Activated naive CD4-positive, alpha-beta T cell treated with anti-CD3 and anti-CD28 coated beads, Interleukin-2, amount 10 ng/mL, durations not matched to agents 7 days and 5 days (primary cell): ENCODE data around the gene CARD19.

ENCODE experiments used
- CTCF ChIA-PET: fragments of 350-600 bp; sonication (Branson Sonifier 250); formaldehyde crosslinking; loops from one replicate; lab custom pipeline; 2021; ENCODE audit warnings: antibody characterized with exemption; lab: Charles Lee
- DNase-seq: peaks from one replicate; pipeline ENCODE4 v3.0.0-alpha.2; 2020
- H3K27ac Mint-ChIP-seq: one replicate; pipeline ENCODE4 v1.8.0; 2021; ENCODE audit warnings: mild to moderate bottlenecking, moderate library complexity, mixed read lengths
- H3K27me3 Mint-ChIP-seq: one replicate; pipeline ENCODE4 v1.8.0; 2021; ENCODE audit warnings: mild to moderate bottlenecking, mixed read lengths
- H3K36me3 Mint-ChIP-seq: one replicate; pipeline ENCODE4 v1.8.0; 2021; ENCODE audit warnings: mixed read lengths
- H3K4me1 Mint-ChIP-seq: one replicate; pipeline ENCODE4 v1.8.0; 2021; ENCODE audit warnings: mixed read lengths
- H3K4me3 Mint-ChIP-seq: one replicate; pipeline ENCODE4 v1.8.0; 2021; ENCODE audit warnings: mild to moderate bottlenecking, moderate library complexity, mixed read lengths
- H3K9me3 Mint-ChIP-seq: one replicate; pipeline ENCODE4 v1.8.0; 2021; ENCODE audit warnings: mixed read lengths

Gene CARD19

DNA sequence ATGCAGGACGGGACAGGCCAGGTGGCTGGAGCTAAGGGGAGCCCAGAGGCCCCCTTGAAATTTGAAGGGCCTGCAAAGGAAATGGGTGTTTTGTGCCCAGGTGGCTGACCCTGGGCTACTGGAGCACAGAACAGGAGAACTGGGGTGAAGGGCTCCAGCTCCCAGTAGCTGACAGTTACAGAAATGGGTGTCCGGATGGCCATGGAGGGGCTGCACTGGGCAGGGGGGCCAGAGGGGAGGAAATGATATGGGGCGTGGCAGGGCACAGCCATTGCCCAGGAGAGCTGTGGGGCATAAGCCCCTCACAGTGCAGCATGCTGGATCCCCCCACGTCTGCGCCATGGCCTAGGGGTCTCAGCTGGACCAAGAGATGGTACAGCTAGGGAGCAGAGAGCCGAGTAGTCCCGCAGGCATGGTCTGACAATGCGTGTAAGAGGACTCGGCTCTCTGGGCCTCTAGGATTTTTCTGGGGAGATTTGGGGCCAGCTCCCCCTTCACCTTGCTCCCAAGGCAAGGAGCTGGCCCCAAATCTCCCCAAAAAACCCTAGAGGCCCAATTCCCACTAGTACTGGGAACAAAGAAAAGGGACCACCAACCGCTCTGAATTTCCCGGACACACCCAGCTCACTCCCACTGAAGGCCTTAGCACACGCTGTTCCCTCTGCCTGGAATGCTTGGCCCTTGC, 7.9 kb upstream of the CARD19 start:
- H3K4me1 Mint-ChIP-seq = peaks cover 54% of the 10 kb centered on the region

DNA sequence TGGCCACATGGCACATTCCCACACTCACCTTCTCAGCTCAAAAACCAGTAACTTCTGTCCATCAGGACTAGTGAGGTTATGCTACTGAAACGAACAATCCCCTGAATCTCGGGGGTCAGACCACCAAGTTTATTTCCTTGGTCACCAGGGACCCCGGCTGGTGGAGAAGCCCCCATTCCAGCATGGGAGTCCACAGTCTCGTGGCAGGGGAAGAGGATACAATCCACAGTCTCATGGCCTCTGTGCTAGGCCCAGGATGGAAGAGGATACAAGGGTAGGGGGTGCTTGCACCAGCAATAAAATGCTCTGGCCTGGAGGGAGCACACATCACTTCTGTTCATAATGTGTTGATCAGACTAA, 7.4 kb upstream of the CARD19 start:
- no peaks in the 10 kb centered on the region for H3K27me3 Mint-ChIP-seq
- H3K4me3 Mint-ChIP-seq = no peak overlapping the region
- DNase-seq = no peak
- peaks cover 70% of the 10 kb centered on the region for H3K36me3 Mint-ChIP-seq
- peaks cover 56% of the 10 kb centered on the region for H3K4me1 Mint-ChIP-seq
- CTCF ChIA-PET = interaction anchor here (1.0 kb wide), 1 partner anchor 85 kb away, joined by 3 read pairs; no protein-coding TSS in a partner anchor
- no peak overlapping the region for H3K27ac Mint-ChIP-seq
- peaks cover 17% of the 10 kb centered on the region for H3K9me3 Mint-ChIP-seq

More for the DNA sequence above, 7.9 kb upstream of the CARD19 start:
- Mint-ChIP-seq H3K27me3 (no peaks in the 10 kb centered on the region), H3K36me3 (peaks cover 70% of the 10 kb centered on the region), H3K9me3 (peaks cover 17% of the 10 kb centered on the region), H3K27ac (no peak overlapping the region), H3K4me3 (no peak overlapping the region)
- DNase-seq = peak; percentile 16
- CTCF ChIA-PET = interaction anchor here (0.8 to 1.0 kb wide), 2 partner anchors 21 to 85 kb away, joined by 3 read pairs; no protein-coding TSS in a partner anchor

DNA sequence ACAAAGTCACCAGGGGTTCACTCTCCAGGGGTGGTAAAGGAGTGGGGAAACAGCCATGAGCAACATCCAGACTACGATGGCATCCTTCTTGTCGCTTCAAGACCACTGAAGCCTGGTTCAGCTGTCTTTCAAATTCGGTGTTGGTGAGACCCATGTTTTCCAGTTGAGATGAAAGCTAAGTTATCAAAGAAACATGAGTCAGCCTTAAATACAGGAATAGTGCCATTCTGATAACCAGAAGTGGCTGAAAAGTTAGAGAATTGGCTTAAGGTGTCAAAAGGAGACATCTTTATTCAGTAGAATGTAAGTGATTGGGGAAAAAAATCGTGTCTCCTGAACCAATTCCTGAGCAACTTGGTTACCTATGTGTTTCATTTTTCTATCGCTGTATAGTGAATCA, 7.0 kb upstream of the CARD19 start:
- Mint-ChIP-seq H3K27me3 (no peaks in the 10 kb centered on the region), H3K27ac (peak overlapping the region; percentile 35), H3K4me3 (no peak overlapping the region), H3K9me3 (peaks cover 17% of the 10 kb centered on the region), H3K36me3 (peaks cover 68% of the 10 kb centered on the region), H3K4me1 (peaks cover 56% of the 10 kb centered on the region)
- DNase-seq = peak; percentile 16
- CTCF ChIA-PET = no interaction called here

DNA sequence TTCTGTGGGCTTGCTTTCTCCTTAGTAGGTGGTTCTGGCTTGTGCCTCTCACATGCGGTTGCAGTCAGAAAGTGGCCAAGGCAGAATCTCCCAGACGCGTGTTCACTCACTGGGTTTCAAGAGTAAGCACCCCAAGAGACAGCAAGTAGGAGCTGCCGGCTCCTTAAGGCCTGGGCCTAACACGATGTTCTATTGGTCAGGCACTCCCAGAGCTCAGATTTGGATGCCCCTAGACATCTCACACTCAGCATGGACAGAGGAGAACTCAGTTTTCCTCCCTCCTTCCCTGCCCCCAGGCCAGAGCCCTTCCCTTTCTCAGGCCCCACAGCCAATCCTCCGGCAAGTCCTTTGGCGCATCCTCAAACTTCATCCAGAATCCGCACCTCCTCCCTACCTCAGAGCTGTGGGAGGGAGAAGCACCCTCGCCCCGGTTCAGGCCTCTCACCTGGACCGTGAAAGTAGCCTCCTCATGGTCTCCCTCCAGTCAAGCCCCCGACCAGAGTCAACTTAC, 6.5 kb upstream of the CARD19 start:
- Mint-ChIP-seq H3K4me3 (no peak overlapping the region), H3K9me3 (peaks cover 17% of the 10 kb centered on the region), H3K27me3 (no peaks in the 10 kb centered on the region), H3K27ac (peak overlapping the region; percentile 75), H3K4me1 (peaks cover 59% of the 10 kb centered on the region), H3K36me3 (peaks cover 66% of the 10 kb centered on the region)
- peak; percentile 18 for DNase-seq
- CTCF ChIA-PET = no interaction called here

DNA sequence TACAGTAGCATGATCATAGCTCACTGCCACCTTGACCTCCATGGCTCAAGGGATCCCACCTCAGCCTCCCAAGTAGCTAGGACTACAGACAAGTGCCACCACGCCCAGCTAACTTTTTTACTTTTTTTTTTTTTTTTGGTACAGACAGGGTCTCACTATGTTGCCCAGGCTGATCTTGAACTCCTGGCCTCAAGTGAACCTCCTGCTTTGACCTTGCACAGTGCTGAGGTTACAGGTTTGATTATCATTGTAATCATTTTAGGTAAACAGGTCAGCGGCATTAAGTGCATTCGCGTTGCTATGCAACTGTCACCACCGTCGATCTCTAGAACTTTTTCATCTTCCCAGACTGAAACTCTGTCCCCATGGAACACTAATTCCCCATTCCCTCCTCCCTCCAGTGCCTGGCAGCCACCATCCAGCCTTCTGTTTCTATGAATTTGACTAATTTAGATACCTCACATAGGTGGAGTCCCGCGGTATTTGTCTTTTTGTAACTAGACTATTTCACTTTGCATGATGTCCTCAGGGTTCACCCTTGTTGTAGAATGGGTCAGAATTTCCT, 5.8 kb upstream of the CARD19 start:
- H3K4me1 Mint-ChIP-seq = peaks cover 65% of the 10 kb centered on the region
- H3K36me3 Mint-ChIP-seq = peaks cover 63% of the 10 kb centered on the region
- no peaks in the 10 kb centered on the region for H3K27me3 Mint-ChIP-seq
- peak overlapping the region; percentile 37 for H3K27ac Mint-ChIP-seq
- H3K9me3 Mint-ChIP-seq = peaks cover 17% of the 10 kb centered on the region
- no peak overlapping the region for H3K4me3 Mint-ChIP-seq
- CTCF ChIA-PET = no interaction called here
- DNase-seq = peak; percentile 18

DNA sequence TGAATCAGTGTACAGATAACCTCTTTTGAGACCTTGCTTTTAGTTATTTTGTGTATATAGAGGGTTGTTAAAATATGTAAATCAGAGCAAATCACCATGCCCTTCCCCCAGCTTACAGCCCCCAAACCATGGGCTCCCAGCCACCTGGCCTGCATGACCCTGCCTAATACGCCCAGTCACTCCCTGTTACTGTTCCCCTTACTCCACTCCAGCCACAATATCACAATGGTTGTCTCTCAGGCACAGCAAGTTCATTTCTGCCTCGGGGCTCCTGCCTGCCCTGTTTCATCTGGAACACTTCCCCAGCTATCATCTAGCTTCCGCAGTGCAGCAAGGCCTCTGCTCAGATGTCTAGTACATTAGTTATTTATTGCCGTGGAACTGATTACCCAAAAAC, 5.0 kb upstream of the CARD19 start:
- CTCF ChIA-PET = interaction anchor here (1.0 kb wide), 1 partner anchor 18 kb away, joined by 3 read pairs; no protein-coding TSS in a partner anchor
- Mint-ChIP-seq H3K4me3 (no peak overlapping the region), H3K9me3 (peaks cover 17% of the 10 kb centered on the region), H3K27ac (peak overlapping the region; percentile 98), H3K27me3 (no peaks in the 10 kb centered on the region), H3K4me1 (peaks cover 62% of the 10 kb centered on the region), H3K36me3 (peaks cover 56% of the 10 kb centered on the region)
- DNase-seq = no peak

DNA sequence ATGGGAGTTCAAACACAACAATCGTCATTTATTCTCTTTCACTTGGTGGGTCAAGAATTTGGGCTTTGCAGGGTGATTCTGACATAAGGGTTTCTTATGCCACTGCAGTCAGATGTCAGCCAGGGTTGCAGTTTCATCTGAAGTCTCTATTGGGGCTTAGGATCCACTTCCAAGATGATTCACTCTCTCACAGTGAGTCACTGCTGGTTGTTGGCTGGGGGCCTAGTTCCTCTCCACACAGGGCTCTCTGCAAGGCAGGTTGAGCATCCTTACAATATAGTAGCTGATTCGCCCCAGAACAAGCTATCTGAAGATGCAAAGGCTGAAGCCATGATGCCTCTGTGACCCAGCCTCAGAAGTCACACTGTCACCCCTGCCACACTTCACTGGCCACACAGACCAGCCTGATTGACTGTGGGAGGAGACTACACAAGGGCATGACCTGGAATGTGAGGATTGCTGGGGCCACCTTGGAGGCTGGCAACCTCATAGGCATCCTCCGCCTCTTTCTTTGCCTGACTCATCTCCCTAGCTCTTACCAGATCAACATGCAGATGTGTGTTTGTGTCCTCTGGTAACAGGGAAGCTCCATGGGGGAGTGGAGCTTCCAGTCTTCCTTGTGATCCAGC, 4.5 kb upstream of the CARD19 start:
- CTCF ChIA-PET = interaction anchor here (1.0 kb wide), 1 partner anchor 18 kb away, joined by 3 read pairs; no protein-coding TSS in a partner anchor
- peaks cover 54% of the 10 kb centered on the region for H3K36me3 Mint-ChIP-seq
- no peak overlapping the region for H3K4me3 Mint-ChIP-seq
- peaks cover 60% of the 10 kb centered on the region for H3K4me1 Mint-ChIP-seq
- DNase-seq = peak; percentile 43
- H3K27ac Mint-ChIP-seq = peak overlapping the region; percentile 98
- H3K9me3 Mint-ChIP-seq = peaks cover 17% of the 10 kb centered on the region
- no peaks in the 10 kb centered on the region for H3K27me3 Mint-ChIP-seq

DNA sequence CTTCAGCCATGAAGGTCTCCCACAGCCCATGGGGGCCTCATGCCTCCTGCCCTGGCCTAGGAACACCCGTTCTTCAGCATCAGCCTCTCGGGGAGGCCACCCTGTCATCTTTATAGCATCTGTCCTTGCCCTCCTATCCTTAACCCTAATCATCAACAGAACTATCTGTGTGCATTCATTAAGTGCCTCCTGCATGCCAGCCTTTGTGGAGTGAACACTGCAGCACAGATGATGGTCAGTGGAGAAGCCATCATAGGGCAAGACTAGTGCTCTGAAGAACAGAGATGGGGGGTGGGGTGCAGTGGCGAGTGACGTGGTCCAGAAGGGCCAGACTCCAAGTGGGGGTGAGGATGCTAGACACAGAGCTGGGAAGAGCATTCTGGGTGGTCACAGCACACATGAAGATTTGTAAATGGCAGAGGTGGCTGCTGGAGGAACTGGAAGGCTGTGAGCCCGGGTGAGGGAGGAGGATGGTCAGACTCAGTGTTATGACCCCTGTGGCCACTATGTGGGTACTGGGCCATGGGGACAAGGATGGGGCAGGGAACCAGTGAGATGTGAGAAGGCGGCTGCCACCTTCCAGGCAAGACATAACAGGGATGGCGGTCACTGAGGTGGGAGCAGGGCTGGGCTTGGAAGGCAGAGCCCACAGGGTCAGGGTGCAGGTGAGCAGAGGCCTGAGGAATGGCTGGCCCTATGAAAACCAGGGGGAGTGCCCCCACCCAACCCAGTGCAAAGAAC, 3.6 kb upstream of the CARD19 start:
- Mint-ChIP-seq H3K4me3 (no peak overlapping the region), H3K27me3 (no peaks in the 10 kb centered on the region), H3K36me3 (peaks cover 46% of the 10 kb centered on the region), H3K27ac (peak overlapping the region; percentile 98), H3K4me1 (peaks cover 59% of the 10 kb centered on the region), H3K9me3 (peaks cover 17% of the 10 kb centered on the region)
- CTCF ChIA-PET = no interaction called here
- peak; percentile 18 for DNase-seq

DNA sequence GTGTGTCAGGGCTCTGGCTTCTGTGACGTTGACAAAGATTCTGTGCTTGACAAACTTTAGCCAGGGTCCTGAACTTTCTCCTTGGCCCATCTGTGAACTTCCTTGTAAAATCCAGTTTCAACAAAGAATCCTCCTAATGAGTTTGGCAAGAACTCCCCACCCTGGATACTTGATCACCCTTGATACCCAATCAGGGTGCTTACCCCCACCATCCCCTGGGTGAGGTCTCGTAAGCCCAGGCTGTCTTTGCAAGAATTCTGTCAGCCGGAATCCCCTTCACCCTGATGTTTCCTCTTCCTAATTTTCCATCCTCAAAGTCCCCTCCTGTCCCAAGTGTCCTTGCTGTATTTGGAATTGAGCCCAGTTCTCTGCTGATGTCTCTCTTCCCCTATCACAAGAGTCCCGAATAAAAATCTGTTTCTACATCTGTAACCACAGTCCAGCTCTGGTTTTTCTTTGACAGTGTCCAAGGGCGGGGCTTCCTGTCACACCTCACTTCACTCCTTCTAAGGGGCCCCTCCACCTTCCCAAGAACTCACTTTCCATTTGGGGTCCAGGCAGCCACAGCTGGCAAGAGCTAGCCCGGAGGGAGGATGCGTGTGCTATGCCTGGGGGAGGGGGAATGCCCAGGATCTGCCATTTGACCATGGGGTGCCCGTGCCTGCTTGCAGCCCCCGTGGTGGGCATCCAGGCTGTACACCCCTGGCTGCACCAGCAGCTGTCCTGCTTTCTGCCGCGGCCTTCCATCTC, 2.7 kb upstream of the CARD19 start:
- peak overlapping the region; percentile 32 for H3K4me3 Mint-ChIP-seq
- peaks cover 17% of the 10 kb centered on the region for H3K9me3 Mint-ChIP-seq
- H3K36me3 Mint-ChIP-seq = peaks cover 39% of the 10 kb centered on the region
- H3K4me1 Mint-ChIP-seq = peaks cover 68% of the 10 kb centered on the region
- no peaks in the 10 kb centered on the region for H3K27me3 Mint-ChIP-seq
- peak; percentile 42 for DNase-seq
- CTCF ChIA-PET = no interaction called here
- H3K27ac Mint-ChIP-seq = peak overlapping the region; percentile 98

DNA sequence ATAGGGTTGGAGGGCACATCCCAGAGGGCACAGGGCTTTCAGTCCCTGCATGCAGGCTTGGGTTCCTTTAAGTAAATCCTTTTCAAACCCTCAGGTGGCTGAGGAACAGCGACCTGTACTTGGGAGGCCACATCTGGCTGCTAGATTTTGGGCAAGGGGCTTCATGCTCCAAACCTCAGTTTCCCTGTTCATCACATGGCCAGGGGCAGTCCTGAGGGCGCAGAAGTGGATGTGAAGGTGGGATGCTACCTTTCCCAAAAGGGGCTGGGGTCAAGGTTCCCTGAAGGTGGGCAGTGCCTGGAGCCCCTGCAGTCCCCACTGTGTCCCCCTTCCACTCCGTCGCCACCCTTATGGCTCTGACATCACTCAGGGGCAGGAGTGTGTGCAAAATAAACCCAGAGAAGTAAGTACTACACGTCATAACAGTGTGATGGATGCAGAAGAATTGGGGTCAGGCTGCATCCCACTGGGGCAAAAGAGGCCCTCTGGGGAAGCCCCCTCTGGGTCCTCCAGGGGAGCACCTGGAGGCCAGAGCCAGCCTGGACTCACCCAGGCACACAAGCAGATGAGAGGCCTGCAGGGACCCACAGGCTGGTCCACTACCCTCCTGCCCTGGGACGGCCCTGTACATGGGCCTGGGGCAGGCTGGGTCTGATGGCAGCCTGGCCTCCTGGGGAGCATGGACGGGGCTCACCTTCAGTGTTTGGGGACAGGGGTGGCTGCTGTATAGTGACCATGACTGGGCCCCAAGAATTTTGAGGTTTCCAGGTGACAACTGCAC, 1.9 kb upstream of the CARD19 start:
- H3K4me1 Mint-ChIP-seq = peaks cover 75% of the 10 kb centered on the region
- peaks cover 34% of the 10 kb centered on the region for H3K36me3 Mint-ChIP-seq
- H3K27me3 Mint-ChIP-seq = no peaks in the 10 kb centered on the region
- CTCF ChIA-PET = interaction anchor here (0.7 to 1.2 kb wide), 3 partner anchors 11 to 29 kb away, joined by 3 to 7 read pairs (median 4); no protein-coding TSS in a partner anchor
- peak; percentile 25 for DNase-seq
- H3K9me3 Mint-ChIP-seq = peaks cover 17% of the 10 kb centered on the region
- H3K4me3 Mint-ChIP-seq = peak overlapping the region; percentile 83
- H3K27ac Mint-ChIP-seq = peak overlapping the region; percentile 98

DNA sequence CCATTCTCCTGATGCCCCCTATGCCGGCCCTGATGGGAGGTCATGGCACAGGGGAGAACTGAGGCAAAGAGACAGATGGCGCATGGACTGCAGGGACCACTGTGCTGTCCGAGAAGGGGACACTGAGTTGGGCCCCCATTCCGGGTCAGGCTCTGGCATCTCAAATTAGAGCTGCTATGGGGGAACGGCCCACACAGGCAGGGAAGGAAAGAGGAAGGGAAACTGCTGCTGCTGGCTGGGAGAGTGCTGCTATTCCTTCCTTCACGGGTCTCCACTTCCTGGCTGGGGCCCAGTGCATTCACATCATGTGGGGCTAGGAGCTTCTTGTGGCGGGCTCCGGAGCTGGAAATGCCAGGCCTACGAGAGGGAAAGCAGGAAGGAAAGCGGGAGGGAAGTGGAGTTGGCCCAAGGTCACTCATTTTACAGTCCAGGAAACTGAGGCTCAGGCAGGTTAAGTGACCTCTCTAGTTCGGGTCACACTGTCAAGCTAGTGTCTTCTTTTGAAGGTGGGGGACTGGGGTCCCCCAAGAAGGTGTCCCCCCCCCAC, 1.3 kb upstream of the CARD19 start:
- peak; percentile 49 for DNase-seq
- H3K27me3 Mint-ChIP-seq = no peaks in the 10 kb centered on the region
- H3K4me3 Mint-ChIP-seq = peak overlapping the region; percentile 83
- H3K27ac Mint-ChIP-seq = peak overlapping the region; percentile 98
- H3K4me1 Mint-ChIP-seq = peaks cover 78% of the 10 kb centered on the region
- H3K9me3 Mint-ChIP-seq = peaks cover 17% of the 10 kb centered on the region
- CTCF ChIA-PET = interaction anchor here (0.7 to 1.2 kb wide), 3 partner anchors 12 to 30 kb away, joined by 3 to 7 read pairs (median 4); no protein-coding TSS in a partner anchor
- peaks cover 32% of the 10 kb centered on the region for H3K36me3 Mint-ChIP-seq
